ENCODE measurements around the gene FAM120B. TPM values are rescaled to one million over a fixed set of nuclear protein-coding genes. Genes with fewer than 3 reads are reported as not detected.
A peak's percentile ranks its signal among the peaks of the same experiment; 100 is the strongest.

FAM120B gene
- total RNA-seq, 3 donors from 2014 or later (not counting 1 experiment from before 2014, with no cell fraction given): 37.8 to 55.6 (median 39.9) TPM

- H3K4me1 ChIP-seq (ENCODE audit: control insufficient read depth, insufficient read depth, low read length): peaks cover 38% of the 10 kb centered on the region
- Mint-ChIP-seq H3K27ac (no peak overlapping the region), H3K27me3 (ENCODE audit: low read depth in 2 of 2) (peaks cover 64 to 71% of the 10 kb centered on the region in 2 donors), H3K4me1 (peaks cover 30 to 31% of the 10 kb centered on the region in 2 donors), H3K36me3 (no peaks in the 10 kb centered on the region), H3K9me3 (no peaks in the 10 kb centered on the region), H3K4me3 (no peak overlapping the region)
- H3K9me3 ChIP-seq (ENCODE audit: control insufficient read depth, insufficient read depth, low read length): no peaks in the 10 kb centered on the region
- intact Hi-C loops (cut with micrococcal nuclease): loop anchor here (5.0 kb wide), 1 partner anchor 466 kb away; no protein-coding TSS in a partner anchor
- no peak overlapping the region for H3K27ac ChIP-seq (ENCODE audit: low read length)
- DNase-seq (no peak), ATAC-seq (no peak)
- no peaks in the 10 kb centered on the region for H3K36me3 ChIP-seq (ENCODE audit: control insufficient read depth, insufficient read depth, low read length)
- TF ChIP-seq CTCF (IDR thresholded peaks at IDR 0.05): no peak
- WGBS (ENCODE audit: insufficient coverage): 97% methylated on average over 23 of the region's 23 CpGs
- H3K27me3 ChIP-seq (ENCODE audit: control insufficient read depth, insufficient read depth, low read length): peaks cover 60% of the 10 kb centered on the region
- H3K4me3 ChIP-seq (ENCODE audit: low read length): no peak overlapping the region
Observed at GRCh38 chr6:170273191-170273590, 33.4 kb upstream of the FAM120B start.

- Histone ChIP-seq H3K4me1 (ENCODE audit: control insufficient read depth, insufficient read depth, low read length) (peaks cover 43% of the 10 kb centered on the region), H3K36me3 (ENCODE audit: control insufficient read depth, insufficient read depth, low read length) (no peaks in the 10 kb centered on the region), H3K9me3 (ENCODE audit: control insufficient read depth, insufficient read depth, low read length) (no peaks in the 10 kb centered on the region), H3K27me3 (ENCODE audit: control insufficient read depth, insufficient read depth, low read length) (peaks cover 55% of the 10 kb centered on the region), H3K4me3 (ENCODE audit: low read length) (no peak overlapping the region), H3K27ac (ENCODE audit: low read length) (no peak overlapping the region)
- intact Hi-C loops (cut with micrococcal nuclease): loop anchor here (5.0 kb wide), 1 partner anchor 466 kb away; no protein-coding TSS in a partner anchor
- H3K9me3 Mint-ChIP-seq: no peaks in the 10 kb centered on the region
- H3K36me3 Mint-ChIP-seq: no peaks in the 10 kb centered on the region
- ATAC-seq: no peak
- peaks cover 65 to 74% of the 10 kb centered on the region in 2 donors for H3K27me3 Mint-ChIP-seq (ENCODE audit: low read depth in 2 of 2)
- H3K27ac Mint-ChIP-seq: no peak overlapping the region
- peaks cover 31 to 35% of the 10 kb centered on the region in 2 donors for H3K4me1 Mint-ChIP-seq
- 85% methylated on average over 7 of the region's 7 CpGs for WGBS (ENCODE audit: insufficient coverage)
- DNase-seq: no peak
- no peak for TF ChIP-seq CTCF (IDR thresholded peaks at IDR 0.05)
- peak overlapping the region; percentile 7 for H3K4me3 Mint-ChIP-seq
Observed at GRCh38 chr6:170273681-170274080, 32.9 kb upstream of the FAM120B start.

- no peaks in the 10 kb centered on the region for H3K36me3 ChIP-seq (ENCODE audit: control insufficient read depth, insufficient read depth, low read length)
- 95% methylated on average over 36 of the region's 36 CpGs for WGBS (ENCODE audit: insufficient coverage)
- peaks cover 50% of the 10 kb centered on the region for H3K4me1 ChIP-seq (ENCODE audit: control insufficient read depth, insufficient read depth, low read length)
- no peak overlapping the region for H3K27ac ChIP-seq (ENCODE audit: low read length)
- H3K9me3 Mint-ChIP-seq: no peaks in the 10 kb centered on the region
- H3K36me3 Mint-ChIP-seq: no peaks in the 10 kb centered on the region
- ATAC-seq (no peak), DNase-seq (no peak)
- intact Hi-C loops (cut with micrococcal nuclease): loop anchor here (5.0 kb wide), 1 partner anchor 468 kb away; no protein-coding TSS in a partner anchor
- no peak overlapping the region for H3K4me3 Mint-ChIP-seq
- no peaks in the 10 kb centered on the region for H3K9me3 ChIP-seq (ENCODE audit: control insufficient read depth, insufficient read depth, low read length)
- no peak overlapping the region for H3K4me3 ChIP-seq (ENCODE audit: low read length)
- peaks cover 40 to 47% of the 10 kb centered on the region in 2 donors for H3K4me1 Mint-ChIP-seq
- H3K27me3 Mint-ChIP-seq (ENCODE audit: low read depth in 2 of 2): peaks cover 68 to 78% of the 10 kb centered on the region in 2 donors
- no peak overlapping the region for H3K27ac Mint-ChIP-seq
- no peak for TF ChIP-seq CTCF (IDR thresholded peaks at IDR 0.05)
- H3K27me3 ChIP-seq (ENCODE audit: control insufficient read depth, insufficient read depth, low read length): peaks cover 47% of the 10 kb centered on the region
Observed at GRCh38 chr6:170274713-170275560, 31.6 kb upstream of the FAM120B start.

All from natural killer cell (primary cell).